GM19468 (cell line): ENCODE measurements around the gene PIM2.

Source experiments
- ATAC-seq: cut with Tn5 transposase; IDR thresholded peaks from one replicate; pipeline ENCODE4 v1.9.1; 2021; ENCODE audit warnings: mild to moderate bottlenecking, moderate library complexity, moderate number of reproducible peaks; ENCODE audit not compliant: unreplicated experiment; ENCODE audit errors: extremely low read depth

The PIM2 gene

GRCh38 chrX:48909703-48910294 is 9.0 kb downstream of the PIM2 start:
- ATAC-seq = no peak

- no peak for ATAC-seq
Observed at GRCh38 chrX:48908600-48908999, 10.2 kb downstream of the PIM2 start.

GRCh38 chrX:48905090-48905790 is 13.6 kb downstream of the PIM2 start:
- ATAC-seq = no peak

GRCh38 chrX:48904626-48905025 is 14.2 kb downstream of the PIM2 start:
- ATAC-seq = no peak

- ATAC-seq = no peak
Observed at GRCh38 chrX:48904180-48904579, 14.6 kb downstream of the PIM2 start.

- no peak for ATAC-seq
Observed at GRCh38 chrX:48903290-48903689, 15.5 kb downstream of the PIM2 start.

GRCh38 chrX:48902776-48903175 is 16.0 kb downstream of the PIM2 start:
- ATAC-seq = no peak

- no peak for ATAC-seq
Observed at GRCh38 chrX:48902135-48902534, 16.7 kb downstream of the PIM2 start.

- ATAC-seq = no peak
Observed at GRCh38 chrX:48901069-48901468, 17.8 kb downstream of the PIM2 start.

- no peak for ATAC-seq
Observed at GRCh38 chrX:48899078-48899410, 19.8 kb downstream of the PIM2 start.

GRCh38 chrX:48897625-48898306 is 21.1 kb downstream of the PIM2 start, which contains the start of the genes PQBP1 and TIMM17B:
Gene PQBP1, plus strand, starts transcription at chrX:48897930. Its CDS starts 580 bp downstream, at chrX:48898510.
Gene TIMM17B, minus strand, starts transcription at chrX:48897768. Its CDS starts 19 bp downstream, at chrX:48897749.
- ATAC-seq = peak; percentile 78

- ATAC-seq = no peak
Observed at GRCh38 chrX:48897157-48897624, 21.6 kb downstream of the PIM2 start.

GRCh38 chrX:48896611-48897011 is 22.2 kb downstream of the PIM2 start:
- ATAC-seq = no peak

- no peak for ATAC-seq
Observed at GRCh38 chrX:48894891-48895290, 23.9 kb downstream of the PIM2 start.

- ATAC-seq = no peak
Observed at GRCh38 chrX:48893556-48894348, 25.1 kb downstream of the PIM2 start.

GRCh38 chrX:48892896-48893295 is 25.9 kb downstream of the PIM2 start:
- no peak for ATAC-seq

GRCh38 chrX:48891402-48892288 is 27.2 kb downstream of the PIM2 start:
- peak; percentile 61 for ATAC-seq

- peak; percentile 20 for ATAC-seq
Observed at GRCh38 chrX:48890934-48891401, 27.9 kb downstream of the PIM2 start.

- no peak for ATAC-seq
Observed at GRCh38 chrX:48890296-48890925, 28.4 kb downstream of the PIM2 start.
